Caco-2 (cell line): ENCODE measurements around the gene PPFIBP1. TPM values are rescaled to one million over a fixed set of nuclear protein-coding genes. Genes with fewer than 3 reads are reported as not detected.

Experiments used
- BruUV-seq: library from RNA; stranded (reverse); fragments of 400-500 nt; replicated peaks from 2 replicates; lab custom pipeline; 2021; lab: Mats Ljungman, UMichigan
- CTCF ChIA-PET: fragments of 300-600 bp; sonication (Branson Sonifier 250); formaldehyde crosslinking; loops from one replicate; lab custom pipeline; 2022; ENCODE audit warnings: antibody characterized with exemption; lab: Charles Lee
- POLR2A ChIA-PET: fragments of 300-600 bp; sonication (Branson Sonifier 250); formaldehyde crosslinking; loops from one replicate; lab custom pipeline; 2022; ENCODE audit warnings: antibody characterized with exemption; lab: Charles Lee
- DNase-seq, 2 experiments: peaks; one replicate each; pipeline versions ENCODE4 v3.0.0 to v3.0.0-alpha.2; 2020 to 2022
- H3K27me3 ChIP-seq: replicated peaks from 2 replicates; pipeline ENCODE4 v1.6.0; 2011; ENCODE audit warnings: low read length; ENCODE audit not compliant: control insufficient read depth, insufficient read depth
- H3K36me3 ChIP-seq: 2 replicates; pipeline ENCODE4 v1.5.1; 2011; ENCODE audit warnings: low read length; ENCODE audit not compliant: control insufficient read depth, insufficient read depth
- H3K4me1 ChIP-seq: fragments of 250-450 bp; sonication (Bioruptor Pico); 2 replicates; pipeline ENCODE4 v1.5.1; 2020; ENCODE audit warnings: mild to moderate bottlenecking
- H3K4me3 ChIP-seq: 2 replicates; pipeline ENCODE4 v1.5.1; 2011; ENCODE audit warnings: low read depth, mild to moderate bottlenecking, control low read depth, low read length
- H3K9me3 ChIP-seq: fragments of 250-450 bp; sonication (Bioruptor Pico); 2 replicates; pipeline ENCODE4 v1.5.1; 2020; ENCODE audit warnings: mild to moderate bottlenecking, moderate library complexity
- H3K27ac Mint-ChIP-seq: one replicate; pipeline ENCODE4 v1.8.0; 2022; ENCODE audit warnings: mixed read lengths; ENCODE audit not compliant: unreplicated experiment
- H3K27me3 Mint-ChIP-seq: one replicate; pipeline ENCODE4 v1.8.0; 2022; ENCODE audit warnings: mixed read lengths; ENCODE audit not compliant: insufficient read depth, unreplicated experiment
- H3K36me3 Mint-ChIP-seq: one replicate; pipeline ENCODE4 v1.8.0; 2022; ENCODE audit warnings: mild to moderate bottlenecking, mixed read lengths; ENCODE audit not compliant: insufficient read depth, unreplicated experiment
- H3K4me1 Mint-ChIP-seq: one replicate; pipeline ENCODE4 v1.8.0; 2022; ENCODE audit warnings: low read depth, mixed read lengths; ENCODE audit not compliant: unreplicated experiment
- H3K4me3 Mint-ChIP-seq: one replicate; pipeline ENCODE4 v1.8.0; 2022; ENCODE audit warnings: mild to moderate bottlenecking, moderate library complexity, mixed read lengths; ENCODE audit not compliant: unreplicated experiment
- H3K9me3 Mint-ChIP-seq: one replicate; pipeline ENCODE4 v1.8.0; 2022; ENCODE audit warnings: mixed read lengths; ENCODE audit not compliant: unreplicated experiment
- CTCF ChIP-seq, 2 experiments: fragments of 200-600 bp in 1 of 2; IDR thresholded peaks; 1 replicate in 1 of 2; 2 replicates in 1 of 2; pipeline versions ENCODE4 v1.5.1 to v1.8.0; 2011 to 2022; ENCODE audit warnings: antibody characterized with exemption in 1 of 2, control low read depth in 1 of 2, inconsistent platforms in 1 of 2, low read depth in 1 of 2, low read length in 1 of 2, mild to moderate bottlenecking in 1 of 2, moderate library complexity in 1 of 2; ENCODE audit not compliant: insufficient read depth in 1 of 2, severe bottlenecking in 1 of 2, unreplicated experiment in 1 of 2
- intact Hi-C: fragments of 100-400 bp; cut with micrococcal nuclease; formaldehyde crosslinking; loops from one replicate; pipeline ENCODE4 v1.10.0; 2022; ENCODE audit not compliant: unreplicated experiment
- total RNA-seq: library from RNA; stranded (reverse); gene quantifications from 2 replicates; pipeline ENCODE4 v1.2.3, GENCODE V29; 2022

The PPFIBP1 gene
- total RNA-seq, 1 experiment from 2014 or later: 109 TPM

GRCh38 chr12:27499377-27499776, 24.6 kb upstream of the PPFIBP1 start:
- Histone ChIP-seq H3K27me3 (no peaks in the 10 kb centered on the region), H3K4me3 (no peak overlapping the region), H3K9me3 (no peaks in the 10 kb centered on the region), H3K4me1 (no peaks in the 10 kb centered on the region), H3K36me3 (no peaks in the 10 kb centered on the region)
- Mint-ChIP-seq H3K9me3 (no peaks in the 10 kb centered on the region), H3K27ac (no peak overlapping the region), H3K4me1 (no peaks in the 10 kb centered on the region), H3K36me3 (no peaks in the 10 kb centered on the region), H3K27me3 (no peaks in the 10 kb centered on the region), H3K4me3 (no peak overlapping the region)
- POLR2A ChIA-PET: no interaction called here
- intact Hi-C loops: no loop called here
- BruUV-seq: no TSS peak
- CTCF ChIA-PET: no interaction called here
- TF ChIP-seq CTCF (IDR thresholded peaks at IDR 0.05; ENCODE audit: insufficient read depth in 1 of 2, low read depth in 1 of 2, low read length in 1 of 2, severe bottlenecking in 1 of 2, unreplicated experiment in 1 of 2): no peak
- no peak for DNase-seq

GRCh38 chr12:27500546-27500945, 23.5 kb upstream of the PPFIBP1 start:
- H3K27me3 Mint-ChIP-seq: no peaks in the 10 kb centered on the region
- H3K36me3 Mint-ChIP-seq: no peaks in the 10 kb centered on the region
- Histone ChIP-seq H3K4me3 (no peak overlapping the region), H3K4me1 (no peaks in the 10 kb centered on the region), H3K36me3 (no peaks in the 10 kb centered on the region), H3K27me3 (no peaks in the 10 kb centered on the region), H3K9me3 (no peaks in the 10 kb centered on the region)
- intact Hi-C loops: no loop called here
- ChIA-PET POLR2A (no interaction called here), CTCF (no interaction called here)
- H3K4me1 Mint-ChIP-seq: no peaks in the 10 kb centered on the region
- H3K27ac Mint-ChIP-seq: no peak overlapping the region
- no peak for TF ChIP-seq CTCF (IDR thresholded peaks at IDR 0.05; ENCODE audit: insufficient read depth in 1 of 2, low read depth in 1 of 2, low read length in 1 of 2, severe bottlenecking in 1 of 2, unreplicated experiment in 1 of 2)
- no peaks in the 10 kb centered on the region for H3K9me3 Mint-ChIP-seq
- no peak for DNase-seq
- no TSS peak for BruUV-seq
- no peak overlapping the region for H3K4me3 Mint-ChIP-seq

GRCh38 chr12:27502021-27502435, 22.0 kb upstream of the PPFIBP1 start:
- no peak overlapping the region for H3K4me3 ChIP-seq
- no peaks in the 10 kb centered on the region for H3K27me3 ChIP-seq
- intact Hi-C loops: no loop called here
- Mint-ChIP-seq H3K9me3 (no peaks in the 10 kb centered on the region), H3K36me3 (no peaks in the 10 kb centered on the region), H3K4me3 (no peak overlapping the region), H3K4me1 (no peaks in the 10 kb centered on the region), H3K27ac (no peak overlapping the region), H3K27me3 (no peaks in the 10 kb centered on the region)
- DNase-seq: no peak
- no TSS peak for BruUV-seq
- no peaks in the 10 kb centered on the region for H3K36me3 ChIP-seq
- no peaks in the 10 kb centered on the region; the same call in 1 of the 2 replicates for H3K9me3 ChIP-seq
- ChIA-PET CTCF (no interaction called here), POLR2A (no interaction called here)
- TF ChIP-seq CTCF (IDR thresholded peaks at IDR 0.05; ENCODE audit: insufficient read depth in 1 of 2, low read depth in 1 of 2, low read length in 1 of 2, severe bottlenecking in 1 of 2, unreplicated experiment in 1 of 2): no peak
- no peaks in the 10 kb centered on the region for H3K4me1 ChIP-seq
